Measurements from ENCODE around the gene TTC27. TPM values are rescaled to one million over a fixed set of nuclear protein-coding genes. Genes with fewer than 3 reads are reported as not detected.

Gene TTC27
- total RNA-seq, 1 donor, result 30.0 TPM

DNA sequence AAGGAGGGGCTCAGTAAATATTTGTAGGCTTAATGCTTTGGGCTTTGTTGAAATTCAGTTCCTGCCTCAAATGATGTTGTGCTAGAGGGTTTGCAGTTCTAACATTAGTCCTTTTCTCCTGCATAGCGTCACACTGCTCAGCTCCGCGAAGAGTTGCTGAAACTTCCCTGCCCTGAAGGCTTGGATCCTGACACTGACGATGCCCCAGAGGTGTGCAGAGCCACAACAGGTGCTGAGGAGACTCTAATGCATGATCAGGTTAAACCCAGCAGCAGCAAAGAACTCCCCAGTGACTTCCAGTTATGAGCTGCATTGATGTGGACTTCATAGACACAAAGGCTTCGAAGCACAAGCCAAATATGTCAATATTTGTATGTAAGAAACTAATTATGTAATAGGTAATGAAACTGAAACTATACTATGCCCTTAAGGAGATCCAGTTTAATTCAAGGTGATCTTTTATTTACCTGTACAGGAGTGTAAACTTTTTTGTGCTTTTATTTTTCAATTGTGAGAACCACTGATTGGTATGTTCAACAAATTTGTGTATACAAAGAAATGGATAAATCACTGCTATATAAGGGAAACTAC lies 10.2 kb upstream of the TTC27 start:
- no peak overlapping the region for H3K4me3 ChIP-seq (ENCODE audit: low read depth, low read length)
- TF ChIP-seq, protein P1, sequence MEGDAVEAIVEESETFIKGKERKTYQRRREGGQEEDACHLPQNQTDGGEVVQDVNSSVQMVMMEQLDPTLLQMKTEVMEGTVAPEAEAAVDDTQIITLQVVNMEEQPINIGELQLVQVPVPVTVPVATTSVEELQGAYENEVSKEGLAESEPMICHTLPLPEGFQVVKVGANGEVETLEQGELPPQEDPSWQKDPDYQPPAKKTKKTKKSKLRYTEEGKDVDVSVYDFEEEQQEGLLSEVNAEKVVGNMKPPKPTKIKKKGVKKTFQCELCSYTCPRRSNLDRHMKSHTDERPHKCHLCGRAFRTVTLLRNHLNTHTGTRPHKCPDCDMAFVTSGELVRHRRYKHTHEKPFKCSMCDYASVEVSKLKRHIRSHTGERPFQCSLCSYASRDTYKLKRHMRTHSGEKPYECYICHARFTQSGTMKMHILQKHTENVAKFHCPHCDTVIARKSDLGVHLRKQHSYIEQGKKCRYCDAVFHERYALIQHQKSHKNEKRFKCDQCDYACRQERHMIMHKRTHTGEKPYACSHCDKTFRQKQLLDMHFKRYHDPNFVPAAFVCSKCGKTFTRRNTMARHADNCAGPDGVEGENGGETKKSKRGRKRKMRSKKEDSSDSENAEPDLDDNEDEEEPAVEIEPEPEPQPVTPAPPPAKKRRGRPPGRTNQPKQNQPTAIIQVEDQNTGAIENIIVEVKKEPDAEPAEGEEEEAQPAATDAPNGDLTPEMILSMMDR (IDR thresholded peaks at IDR 0.05; ENCODE audit: insufficient read depth, low read length), result no peak
- no peak for DNase-seq (ENCODE audit: low read depth)

- TF ChIP-seq, protein P1 (IDR thresholded peaks at IDR 0.05; ENCODE audit: insufficient read depth, low read length), result no peak
- H3K4me3 ChIP-seq (ENCODE audit: low read depth, low read length), result no peak overlapping the region
- peak; percentile 34 for DNase-seq (ENCODE audit: low read depth)
These were observed 5.1 kb upstream of the TTC27 start for GRCh38 chr2:32622570-32623310.

- no peak overlapping the region for H3K4me3 ChIP-seq (ENCODE audit: low read depth, low read length)
- DNase-seq (ENCODE audit: low read depth), result no peak
- TF ChIP-seq, protein P1 (IDR thresholded peaks at IDR 0.05; ENCODE audit: insufficient read depth, low read length), result no peak
These were observed 4.5 kb upstream of the TTC27 start for GRCh38 chr2:32623311-32623706.

- DNase-seq (ENCODE audit: low read depth), result no peak
- TF ChIP-seq, protein P1 (IDR thresholded peaks at IDR 0.05; ENCODE audit: insufficient read depth, low read length), result no peak
- no peak overlapping the region for H3K4me3 ChIP-seq (ENCODE audit: low read depth, low read length)
These were observed 3.0 kb upstream of the TTC27 start for GRCh38 chr2:32624812-32625211.

- no peak for DNase-seq (ENCODE audit: low read depth)
- no peak overlapping the region for H3K4me3 ChIP-seq (ENCODE audit: low read depth, low read length)
- TF ChIP-seq, protein P1 (IDR thresholded peaks at IDR 0.05; ENCODE audit: insufficient read depth, low read length), result no peak
These were observed 1.1 kb upstream of the TTC27 start for GRCh38 chr2:32626639-32627221.

DNA sequence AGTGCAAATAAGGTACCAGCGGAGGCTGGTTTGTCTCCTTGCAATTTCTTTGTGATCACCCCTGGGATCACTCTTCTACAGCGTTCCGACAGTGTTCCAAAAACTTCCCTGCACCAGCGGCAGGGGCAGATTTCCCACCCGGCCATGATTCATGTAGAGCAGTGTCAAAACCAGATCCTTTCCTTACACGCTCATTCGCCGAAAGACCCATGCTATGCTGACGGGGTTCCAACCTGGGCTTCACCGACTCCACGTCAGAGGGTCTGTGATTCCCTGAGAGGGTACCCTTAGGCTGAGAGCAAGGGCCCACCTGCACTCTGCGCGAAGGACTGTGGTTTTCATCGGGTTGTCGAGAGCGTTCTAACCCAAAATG lies 423 bp upstream of the TTC27 start:
- H3K4me3 ChIP-seq (ENCODE audit: low read depth, low read length), result peak overlapping the region; percentile 98
- DNase-seq (ENCODE audit: low read depth), result peak; percentile 55
- TF ChIP-seq, protein P1 (IDR thresholded peaks at IDR 0.05; ENCODE audit: insufficient read depth, low read length), result peak; percentile 50
